Gastroesophageal sphincter (tissue), 3 donors: ENCODE data around the gene CLEC14A.

Experiments used
- EP300 ChIP-seq: sonication (generic); formaldehyde crosslinking; IDR thresholded peaks from one replicate; pipeline ENCODE4 v1.6.1; 2017; ENCODE audit warnings: antibody characterized with exemption, mild to moderate bottlenecking
- POLR2A ChIP-seq, 2 donors: fragments of 450-650 bp; IDR thresholded peaks; one replicate each; pipeline ENCODE4 v1.6.1; 2017; ENCODE audit warnings: antibody characterized with exemption in 2 of 2, mild to moderate bottlenecking in 2 of 2, moderate library complexity in 1 of 2
- POLR2AphosphoS5 ChIP-seq: sonication (generic); formaldehyde crosslinking; IDR thresholded peaks from one replicate; pipeline ENCODE4 v1.6.1; 2017; ENCODE audit warnings: antibody characterized with exemption
- TF ChIP-seq, protein P1 (sequence below), 4 experiments: fragments of 200-600 bp in 2 of 4; fragments of 450-650 bp in 2 of 4; sonication (generic) in 1 of 4; IDR thresholded peaks; one replicate each; pipeline ENCODE4 v1.5.1; 2017 to 2019; ENCODE audit warnings: antibody characterized with exemption in 4 of 4, mild to moderate bottlenecking in 2 of 4, moderate library complexity in 2 of 4

DNA sequence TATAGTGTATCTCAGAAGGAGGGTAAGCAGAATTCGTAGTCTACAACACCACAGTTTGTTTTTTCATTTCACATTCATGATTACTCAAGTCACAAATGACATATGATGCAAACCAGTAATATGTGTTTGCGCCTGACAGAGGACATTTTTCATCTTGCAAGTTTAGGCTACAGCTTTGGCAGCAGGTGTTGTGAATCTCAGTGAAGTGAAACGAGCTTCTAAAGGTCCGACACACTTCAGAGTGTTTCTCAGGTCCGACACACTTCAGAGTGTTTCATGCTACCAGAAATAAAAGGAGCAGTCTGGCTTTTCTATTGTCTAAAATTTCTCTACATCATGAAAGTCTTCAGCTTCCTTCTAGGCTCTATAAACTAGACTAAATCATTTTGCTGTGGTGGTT is 22.7 kb downstream of the CLEC14A start:
- TF ChIP-seq, protein P1, sequence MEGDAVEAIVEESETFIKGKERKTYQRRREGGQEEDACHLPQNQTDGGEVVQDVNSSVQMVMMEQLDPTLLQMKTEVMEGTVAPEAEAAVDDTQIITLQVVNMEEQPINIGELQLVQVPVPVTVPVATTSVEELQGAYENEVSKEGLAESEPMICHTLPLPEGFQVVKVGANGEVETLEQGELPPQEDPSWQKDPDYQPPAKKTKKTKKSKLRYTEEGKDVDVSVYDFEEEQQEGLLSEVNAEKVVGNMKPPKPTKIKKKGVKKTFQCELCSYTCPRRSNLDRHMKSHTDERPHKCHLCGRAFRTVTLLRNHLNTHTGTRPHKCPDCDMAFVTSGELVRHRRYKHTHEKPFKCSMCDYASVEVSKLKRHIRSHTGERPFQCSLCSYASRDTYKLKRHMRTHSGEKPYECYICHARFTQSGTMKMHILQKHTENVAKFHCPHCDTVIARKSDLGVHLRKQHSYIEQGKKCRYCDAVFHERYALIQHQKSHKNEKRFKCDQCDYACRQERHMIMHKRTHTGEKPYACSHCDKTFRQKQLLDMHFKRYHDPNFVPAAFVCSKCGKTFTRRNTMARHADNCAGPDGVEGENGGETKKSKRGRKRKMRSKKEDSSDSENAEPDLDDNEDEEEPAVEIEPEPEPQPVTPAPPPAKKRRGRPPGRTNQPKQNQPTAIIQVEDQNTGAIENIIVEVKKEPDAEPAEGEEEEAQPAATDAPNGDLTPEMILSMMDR (IDR thresholded peaks at IDR 0.05), result no peak
- TF ChIP-seq POLR2AphosphoS5, result no peak
- no peak for TF ChIP-seq POLR2A (IDR thresholded peaks at IDR 0.05)
- no peak for TF ChIP-seq EP300
